GM12878 (cell line): ENCODE results near the gene SLC4A5. TPM values are rescaled to one million over a fixed set of nuclear protein-coding genes. Genes with fewer than 3 reads are reported as not detected.

Experiments
- ATAC-seq: fragments of 200-7000 bp; cut with Tn5 transposase; 3 replicates; pipeline ENCODE4 v1.9.1; 2020; ENCODE audit warnings: mild to moderate bottlenecking, moderate library complexity
- BruUV-seq: library from RNA; stranded (reverse); fragments of 400-500 nt; replicated peaks from 2 replicates; lab custom pipeline; 2021; lab: Mats Ljungman, UMichigan
- CTCF ChIA-PET: fragments of 300-600 bp; sonication (Branson Sonifier 250); formaldehyde crosslinking; extraction: SDS; loops from one replicate; lab custom pipeline; 2021; ENCODE audit warnings: inconsistent platforms; lab: Yijun Ruan, JAX
- POLR2A ChIA-PET: fragments of 350-600 bp; formaldehyde crosslinking; extraction: SDS; loops from one replicate; lab custom pipeline; 2021; ENCODE audit warnings: inconsistent platforms; lab: Charles Lee
- RAD21 ChIA-PET: fragments of 300-600 bp; sonication (Branson Sonifier 250); formaldehyde crosslinking; loops from one replicate; lab custom pipeline; 2023; ENCODE audit warnings: antibody characterized with exemption; ENCODE audit not compliant: unreplicated experiment; lab: Charles Lee
- SMC1A ChIA-PET: fragments of 300-600 bp; sonication (Branson Sonifier 250); formaldehyde crosslinking; loops from one replicate; lab custom pipeline; 2023; ENCODE audit not compliant: unreplicated experiment, uncharacterized antibody; lab: Charles Lee
- DNase-seq: peaks from one replicate; pipeline ENCODE4 v3.0.0-alpha.2; 2011; ENCODE audit warnings: low read depth, low spot score
- FAIRE-seq: peaks from 3 replicates; lab custom pipeline; 2011; peaks lifted over from hg19 to GRCh38; lab: Jason Lieb, UNC
- H2AFZ ChIP-seq: 2 replicates; pipeline ENCODE4 v1.6.0; 2011; ENCODE audit warnings: low read depth, low read length, control low read depth; ENCODE audit not compliant: control insufficient read depth
- H3K27ac ChIP-seq: 2 replicates; pipeline ENCODE4 v1.5.1; 2011; ENCODE audit warnings: control low read depth; ENCODE audit not compliant: control insufficient read depth, insufficient read depth
- H3K27me3 ChIP-seq, 2 experiments: replicated peaks in 1 of 2; 2 replicates each; pipeline versions ENCODE4 v1.6.0 to v1.6.1; 2011; ENCODE audit warnings: low read length in 1 of 2; ENCODE audit not compliant: control insufficient read depth in 2 of 2, insufficient read depth in 2 of 2
- H3K36me3 ChIP-seq, 2 experiments: 2 replicates each; pipeline ENCODE4 v1.5.1; 2011; ENCODE audit warnings: low read length in 1 of 2; ENCODE audit not compliant: control insufficient read depth in 2 of 2, insufficient read depth in 2 of 2
- H3K4me1 ChIP-seq: 2 replicates; pipeline ENCODE4 v1.6.1; 2011; ENCODE audit warnings: mild to moderate bottlenecking, low read length, moderate library complexity, mixed read lengths; ENCODE audit not compliant: control insufficient read depth, insufficient read depth
- H3K4me2 ChIP-seq: 2 replicates; pipeline ENCODE4 v1.6.0; 2011; ENCODE audit warnings: control low read depth; ENCODE audit not compliant: control insufficient read depth, insufficient read depth
- H3K4me3 ChIP-seq: fragments of 200-600 bp; sonication (generic); 2 replicates; pipeline ENCODE4 v1.5.1; 2016
- H3K79me2 ChIP-seq: 2 replicates; pipeline ENCODE4 v1.6.0; 2011; ENCODE audit warnings: low read length; ENCODE audit not compliant: control insufficient read depth, insufficient read depth
- H3K9ac ChIP-seq: 2 replicates; pipeline ENCODE4 v1.8.0; 2011; ENCODE audit warnings: low read length, control low read depth, mixed read lengths; ENCODE audit not compliant: control insufficient read depth, insufficient read depth
- H3K9me3 ChIP-seq: replicated peaks from 3 replicates; pipeline ENCODE4 v1.5.1; 2011; ENCODE audit warnings: mild to moderate bottlenecking, low read length; ENCODE audit not compliant: control insufficient read depth, insufficient read depth
- H4K20me1 ChIP-seq: 2 replicates; pipeline ENCODE4 v1.6.0; 2011; ENCODE audit not compliant: control insufficient read depth, insufficient read depth
- EED ChIP-seq: sonication (generic); IDR thresholded peaks from 2 replicates; pipeline ENCODE4 v1.6.1; 2016; ENCODE audit warnings: antibody characterized with exemption, low read depth
- HDAC2 ChIP-seq: fragments of 200-600 bp; sonication (generic); IDR thresholded peaks from 2 replicates; pipeline ENCODE4 v1.6.1; 2017
- NFIC ChIP-seq: IDR thresholded peaks from 2 replicates; pipeline ENCODE4 v1.6.1; 2012; ENCODE audit warnings: low read depth, mild to moderate bottlenecking, inconsistent platforms, low read length, moderate library complexity
- NR2F1 ChIP-seq: fragments of 450-650 bp; conservative IDR thresholded peaks from 2 replicates; pipeline ENCODE4 v1.6.1; 2017; ENCODE audit warnings: mild to moderate bottlenecking
- TBL1XR1 ChIP-seq: IDR thresholded peaks from 2 replicates; pipeline ENCODE4 v1.6.1; 2012; ENCODE audit warnings: low read depth, low read length, improper control_type of control experiment
- WGBS: methylation state at CpG from one replicate; pipeline ENCODE4 v1.1.6; 2016; ENCODE audit warnings: low lambda C conversion rate; ENCODE audit not compliant: insufficient replicate concordance, insufficient coverage; ENCODE audit errors: missing lambda C conversion rate; 5-methylcytosine and 5-hydroxymethylcytosine counted together
- in situ Hi-C: fragments of 300-500 bp; cut with MboI; formaldehyde crosslinking; loops from 9 replicates; pipeline ENCODE4 v1.14.3; 2018; ENCODE audit warnings: mixed read lengths
- intact Hi-C: fragments of 100-400 bp; cut with micrococcal nuclease; formaldehyde crosslinking; loops from one replicate; pipeline ENCODE4 v1.14.2; 2022; ENCODE audit not compliant: unreplicated experiment
- polyA plus RNA-seq, 11 experiments: library from polyadenylated mRNA; depleted of rRNA in 4 of 11; unstranded in 6 of 11; stranded (reverse) in 5 of 11; fragments of >200 nt; fragmentation: Nextera tagmentation in 4 of 11; fragmentation: Illumina TruSeq in 1 of 11; extraction: Ambion mirVana in 4 of 11; extraction: Trizol in 1 of 11; gene quantifications; 1 replicate in 1 of 11; 2 replicates in 10 of 11; pipeline versions ENCODE4 v1.2.1 to v1.2.3, GENCODE V29; 2011 to 2016; ENCODE audit warnings: inconsistent platforms in 2 of 11, missing spikeins in 2 of 11, low read depth in 1 of 11
- total RNA-seq, 4 experiments: library from RNA; depleted of rRNA in 3 of 4; stranded (reverse); fragments of >200 nt in 3 of 4; fragmentation: Illumina TruSeq in 1 of 4; extraction: Trizol in 1 of 4; gene quantifications; 2 replicates each; pipeline versions ENCODE4 v1.2.1 to v1.2.3, GENCODE V29; 2013 to 2021
- TF ChIP-seq, protein P1 (sequence below): fragments of 450-650 bp; conservative IDR thresholded peaks from 2 replicates; pipeline ENCODE4 v1.6.1; 2017; ENCODE audit warnings: mild to moderate bottlenecking, moderate library complexity

Gene SLC4A5
- total and polyA plus RNA-seq, 10 of the 15 experiments (the other 5 are each of a cell fraction or from before 2014, with no cell fraction given), result 0.15 to 4.7 (median 1.6) TPM

DNA sequence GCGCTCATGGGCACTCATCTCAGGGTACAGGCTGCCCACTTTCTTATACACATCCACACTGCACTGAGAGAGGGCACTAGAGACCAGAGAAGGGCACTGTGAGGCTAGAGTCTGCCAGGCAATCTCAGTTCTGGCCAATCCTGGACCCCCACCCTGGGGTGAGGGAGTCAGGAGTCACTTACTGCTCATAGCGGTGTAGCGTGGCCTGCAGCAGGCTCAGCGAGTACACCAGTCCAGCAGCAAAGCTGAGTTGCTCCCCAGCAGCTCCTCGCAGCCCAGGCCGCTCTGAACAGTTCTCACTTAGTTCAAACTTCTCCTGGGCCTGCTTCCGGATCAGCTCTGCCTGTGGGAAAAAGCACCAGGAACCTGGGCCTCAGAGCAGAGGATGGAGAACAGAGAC lies 24.6 kb upstream of the SLC4A5 start:
- Histone ChIP-seq H3K79me2 (no peaks in the 10 kb centered on the region), H3K27ac (no peak overlapping the region), H2AFZ (no peak overlapping the region), H3K9me3 (no peaks in the 10 kb centered on the region), H4K20me1 (no peaks in the 10 kb centered on the region), H3K4me2 (no peak overlapping the region), H3K4me3 (no peak overlapping the region), H3K4me1 (no peaks in the 10 kb centered on the region), H3K9ac (no peak overlapping the region), H3K36me3 (peaks cover 28 to 45% of the 10 kb centered on the region in 2 experiments; a peak in 3 of 4 replicates), H3K27me3 (no peaks in the 10 kb centered on the region)
- 95% methylated on average over 7 of the region's 7 CpGs for WGBS
- ATAC-seq (no peak), DNase-seq (no peak), FAIRE-seq (no peak)
- no TSS peak for BruUV-seq
- ChIA-PET RAD21 (no interaction called here), CTCF (interaction anchor here (1.3 kb wide), 1 partner anchor 16 kb away, joined by 3 read pairs; no protein-coding TSS in a partner anchor), POLR2A (no interaction called here), SMC1A (interaction anchor here (0.7 to 1.9 kb wide), 2 partner anchors 14 to 32 kb away, joined by 3 to 6 read pairs; no protein-coding TSS in a partner anchor)
- TF ChIP-seq NFIC (no peak), EED (no peak), HDAC2 (no peak), TBL1XR1 (no peak), NR2F1 (no peak)
- TF ChIP-seq, protein P1, sequence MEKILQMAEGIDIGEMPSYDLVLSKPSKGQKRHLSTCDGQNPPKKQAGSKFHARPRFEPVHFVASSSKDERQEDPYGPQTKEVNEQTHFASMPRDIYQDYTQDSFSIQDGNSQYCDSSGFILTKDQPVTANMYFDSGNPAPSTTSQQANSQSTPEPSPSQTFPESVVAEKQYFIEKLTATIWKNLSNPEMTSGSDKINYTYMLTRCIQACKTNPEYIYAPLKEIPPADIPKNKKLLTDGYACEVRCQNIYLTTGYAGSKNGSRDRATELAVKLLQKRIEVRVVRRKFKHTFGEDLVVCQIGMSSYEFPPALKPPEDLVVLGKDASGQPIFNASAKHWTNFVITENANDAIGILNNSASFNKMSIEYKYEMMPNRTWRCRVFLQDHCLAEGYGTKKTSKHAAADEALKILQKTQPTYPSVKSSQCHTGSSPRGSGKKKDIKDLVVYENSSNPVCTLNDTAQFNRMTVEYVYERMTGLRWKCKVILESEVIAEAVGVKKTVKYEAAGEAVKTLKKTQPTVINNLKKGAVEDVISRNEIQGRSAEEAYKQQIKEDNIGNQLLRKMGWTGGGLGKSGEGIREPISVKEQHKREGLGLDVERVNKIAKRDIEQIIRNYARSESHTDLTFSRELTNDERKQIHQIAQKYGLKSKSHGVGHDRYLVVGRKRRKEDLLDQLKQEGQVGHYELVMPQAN, result no peak
- in situ Hi-C loops (no loop called here), intact Hi-C loops (no loop called here)
